ENCODE data around the gene GSN.

DNA sequence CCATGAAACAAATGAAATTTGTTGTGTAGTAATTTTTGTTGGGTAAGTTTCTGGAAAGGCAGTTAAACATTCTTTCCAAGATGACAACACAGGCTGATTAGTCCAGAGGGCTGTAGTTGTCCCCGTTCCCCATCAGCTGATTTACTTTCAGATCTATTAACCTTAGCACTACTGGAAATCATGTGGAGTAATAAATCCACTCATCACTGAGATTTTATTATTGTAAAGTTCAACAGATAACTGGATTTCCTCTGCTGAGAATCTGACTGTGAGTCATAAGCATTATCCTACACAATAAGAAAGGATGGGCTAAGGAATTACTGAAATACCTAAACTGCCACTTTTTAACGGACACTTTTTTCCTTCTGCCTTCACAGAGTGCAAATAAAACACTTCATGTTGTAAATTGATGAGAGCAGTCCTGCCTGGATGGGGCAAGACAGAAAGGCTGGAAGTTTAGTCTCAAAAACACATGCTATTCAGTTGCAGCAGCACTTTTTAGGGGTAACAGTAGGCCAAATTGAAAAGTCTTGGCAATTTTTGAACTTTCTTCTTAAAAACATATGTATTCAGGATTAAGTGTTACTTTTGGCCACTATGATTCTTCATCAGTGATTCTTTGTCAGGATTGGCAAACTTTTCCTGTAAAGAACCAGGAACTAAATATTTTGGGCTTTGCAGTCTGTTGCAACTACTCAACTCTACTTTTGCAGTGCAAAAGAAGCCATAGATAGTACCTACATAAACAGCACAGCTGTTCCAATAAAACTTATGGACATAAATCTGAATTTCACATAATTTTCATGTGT is 95.1 kb downstream of the GSN start:
- TF ChIP-seq, protein P1, sequence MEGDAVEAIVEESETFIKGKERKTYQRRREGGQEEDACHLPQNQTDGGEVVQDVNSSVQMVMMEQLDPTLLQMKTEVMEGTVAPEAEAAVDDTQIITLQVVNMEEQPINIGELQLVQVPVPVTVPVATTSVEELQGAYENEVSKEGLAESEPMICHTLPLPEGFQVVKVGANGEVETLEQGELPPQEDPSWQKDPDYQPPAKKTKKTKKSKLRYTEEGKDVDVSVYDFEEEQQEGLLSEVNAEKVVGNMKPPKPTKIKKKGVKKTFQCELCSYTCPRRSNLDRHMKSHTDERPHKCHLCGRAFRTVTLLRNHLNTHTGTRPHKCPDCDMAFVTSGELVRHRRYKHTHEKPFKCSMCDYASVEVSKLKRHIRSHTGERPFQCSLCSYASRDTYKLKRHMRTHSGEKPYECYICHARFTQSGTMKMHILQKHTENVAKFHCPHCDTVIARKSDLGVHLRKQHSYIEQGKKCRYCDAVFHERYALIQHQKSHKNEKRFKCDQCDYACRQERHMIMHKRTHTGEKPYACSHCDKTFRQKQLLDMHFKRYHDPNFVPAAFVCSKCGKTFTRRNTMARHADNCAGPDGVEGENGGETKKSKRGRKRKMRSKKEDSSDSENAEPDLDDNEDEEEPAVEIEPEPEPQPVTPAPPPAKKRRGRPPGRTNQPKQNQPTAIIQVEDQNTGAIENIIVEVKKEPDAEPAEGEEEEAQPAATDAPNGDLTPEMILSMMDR (conservative IDR thresholded peaks at IDR 0.05) = no peak
- TF ChIP-seq ZFX (IDR thresholded peaks at IDR 0.05) = no peak

All from C4-2B (cell line).